ENCODE data around the gene LRRC63.
A peak's percentile ranks its signal among the peaks of the same experiment; 100 is the strongest.

Gene LRRC63

DNA sequence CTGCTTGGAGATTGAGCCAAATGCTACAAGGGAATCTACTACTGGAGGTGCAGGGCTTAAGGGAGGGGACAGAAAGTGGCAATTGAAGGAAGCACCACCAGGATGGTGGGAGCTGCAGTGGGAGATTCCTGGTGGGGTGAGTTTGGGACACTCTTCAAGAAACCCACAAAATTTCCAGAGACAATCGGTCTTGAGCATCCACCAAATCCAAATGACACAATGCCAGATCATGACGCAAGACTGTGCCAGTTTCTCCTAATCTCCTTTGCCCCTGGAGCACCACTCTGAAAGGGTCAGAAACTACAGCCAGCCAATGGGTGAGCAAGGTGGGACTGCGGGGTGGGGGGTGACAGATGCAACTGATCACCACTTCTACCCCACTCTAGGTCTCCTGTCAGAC, 78.7 kb downstream of the LRRC63 start:
- H3K27ac ChIP-seq, result no peak overlapping the region

DNA sequence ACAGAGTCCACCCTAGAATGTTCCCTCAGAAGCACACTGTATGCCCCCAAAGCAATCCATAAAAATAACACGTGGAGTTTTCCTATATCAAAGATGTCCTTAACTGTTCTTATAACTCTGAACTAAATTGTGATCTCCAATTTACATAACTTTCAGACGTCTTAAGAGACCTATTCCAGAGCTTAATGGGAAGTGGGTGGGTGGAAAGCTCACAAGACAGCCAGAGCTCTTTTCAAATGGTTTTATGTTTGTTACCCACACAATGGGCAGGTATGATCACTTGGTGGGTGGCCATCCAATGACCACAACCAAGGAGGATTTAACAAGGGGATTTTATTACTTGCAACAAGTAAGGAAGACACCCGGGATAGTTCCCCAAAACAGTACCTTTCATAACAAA, 81.7 kb downstream of the LRRC63 start:
- no peak for TF ChIP-seq ZFX (IDR thresholded peaks at IDR 0.05)
- TF ChIP-seq, protein P1, sequence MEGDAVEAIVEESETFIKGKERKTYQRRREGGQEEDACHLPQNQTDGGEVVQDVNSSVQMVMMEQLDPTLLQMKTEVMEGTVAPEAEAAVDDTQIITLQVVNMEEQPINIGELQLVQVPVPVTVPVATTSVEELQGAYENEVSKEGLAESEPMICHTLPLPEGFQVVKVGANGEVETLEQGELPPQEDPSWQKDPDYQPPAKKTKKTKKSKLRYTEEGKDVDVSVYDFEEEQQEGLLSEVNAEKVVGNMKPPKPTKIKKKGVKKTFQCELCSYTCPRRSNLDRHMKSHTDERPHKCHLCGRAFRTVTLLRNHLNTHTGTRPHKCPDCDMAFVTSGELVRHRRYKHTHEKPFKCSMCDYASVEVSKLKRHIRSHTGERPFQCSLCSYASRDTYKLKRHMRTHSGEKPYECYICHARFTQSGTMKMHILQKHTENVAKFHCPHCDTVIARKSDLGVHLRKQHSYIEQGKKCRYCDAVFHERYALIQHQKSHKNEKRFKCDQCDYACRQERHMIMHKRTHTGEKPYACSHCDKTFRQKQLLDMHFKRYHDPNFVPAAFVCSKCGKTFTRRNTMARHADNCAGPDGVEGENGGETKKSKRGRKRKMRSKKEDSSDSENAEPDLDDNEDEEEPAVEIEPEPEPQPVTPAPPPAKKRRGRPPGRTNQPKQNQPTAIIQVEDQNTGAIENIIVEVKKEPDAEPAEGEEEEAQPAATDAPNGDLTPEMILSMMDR (conservative IDR thresholded peaks at IDR 0.05), result no peak
- H3K27ac ChIP-seq, result no peak overlapping the region

More for the DNA sequence above, 78.7 kb downstream of the LRRC63 start:
- TF ChIP-seq ZFX (IDR thresholded peaks at IDR 0.05), result no peak

DNA sequence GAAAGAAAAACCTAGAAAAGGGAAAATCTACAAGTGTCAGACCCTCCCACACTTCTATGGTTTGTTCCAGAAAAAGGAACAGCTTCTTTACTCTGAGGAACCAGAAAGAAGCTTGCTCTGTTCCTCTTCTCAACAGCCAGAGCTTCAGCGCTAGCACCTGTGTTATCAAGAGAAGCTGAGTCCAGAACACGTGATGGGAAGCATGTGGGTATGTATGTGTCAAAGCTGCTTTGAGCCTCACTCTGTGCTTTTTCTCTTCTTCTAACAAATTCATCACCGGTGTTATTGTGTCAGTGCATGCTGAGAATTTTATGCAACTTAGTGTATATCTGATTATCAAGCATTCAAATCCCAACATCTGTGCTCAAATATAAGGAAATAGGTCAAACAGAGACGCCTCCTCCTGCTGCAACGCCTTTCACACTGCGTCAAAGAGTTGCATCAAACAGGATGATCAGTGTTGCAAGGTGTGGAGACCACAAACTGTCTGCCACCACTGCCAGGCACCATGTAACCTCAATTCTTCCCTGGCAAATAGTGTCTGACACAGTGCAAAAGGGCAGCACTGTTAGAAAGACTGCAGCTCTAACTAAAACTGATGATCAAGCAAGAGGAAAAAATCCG, 83.9 kb downstream of the LRRC63 start:
- peak overlapping the region; percentile 57; the same call in 1 of the 2 replicates for H3K27ac ChIP-seq
- no peak for TF ChIP-seq ZFX (IDR thresholded peaks at IDR 0.05)
- TF ChIP-seq, protein P1 (conservative IDR thresholded peaks at IDR 0.05), result no peak

DNA sequence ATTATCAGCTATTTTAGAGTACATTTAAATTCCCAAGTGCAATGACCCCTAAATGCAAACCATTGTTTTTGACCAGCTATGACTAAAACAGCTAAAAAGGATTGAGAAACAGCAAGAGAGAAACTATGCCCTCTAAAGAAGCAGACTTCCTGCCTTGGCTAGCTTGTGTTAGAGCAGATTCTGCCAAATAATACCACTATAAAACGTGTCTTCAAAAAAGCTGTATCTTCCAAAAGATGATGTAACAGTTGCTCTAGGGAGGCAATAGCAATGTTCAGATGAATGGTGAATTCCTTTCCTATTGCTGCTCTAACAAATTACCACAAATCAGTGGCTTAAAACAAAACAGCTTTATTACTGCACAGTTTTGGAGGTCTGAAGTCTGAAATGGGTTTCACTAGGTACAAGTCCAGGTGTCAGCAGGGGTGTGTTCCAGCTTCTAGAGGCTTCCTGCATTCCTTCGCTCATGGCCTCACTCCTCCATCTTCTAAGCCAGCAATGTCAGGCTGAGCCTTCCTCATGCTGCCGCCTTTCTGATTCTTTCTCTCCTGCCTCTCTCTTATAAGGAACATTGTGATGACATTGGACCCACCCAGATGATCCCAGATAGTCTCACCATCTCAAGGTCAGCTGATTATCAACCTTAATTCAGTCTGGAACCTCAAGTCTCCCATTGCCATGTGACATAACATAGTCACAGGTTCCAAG, 84.5 kb downstream of the LRRC63 start:
- H3K27ac ChIP-seq, result peak overlapping the region; percentile 73; the same call in 1 of the 2 replicates
- TF ChIP-seq, protein P1 (conservative IDR thresholded peaks at IDR 0.05), result no peak
- TF ChIP-seq ZFX (IDR thresholded peaks at IDR 0.05), result no peak

DNA sequence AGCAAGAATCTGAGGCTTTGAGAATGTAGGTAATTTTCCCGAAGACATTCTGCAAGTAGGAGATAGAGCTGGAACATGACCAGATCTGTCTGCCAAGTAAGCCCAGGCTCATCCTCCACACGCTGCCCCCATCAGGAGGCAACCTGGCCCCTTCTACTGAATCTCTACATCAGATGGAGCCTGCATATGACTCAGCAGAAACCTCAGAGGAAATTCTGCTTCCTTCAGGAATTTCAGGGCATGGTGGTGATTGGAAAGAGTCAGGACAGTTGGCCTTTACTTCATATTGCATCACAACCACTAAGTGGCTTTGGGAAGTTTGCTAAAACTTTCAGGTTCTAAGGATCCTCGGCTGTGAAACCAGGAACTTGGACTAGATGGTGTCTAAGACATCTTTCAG, 85.2 kb downstream of the LRRC63 start:
- H3K27ac ChIP-seq, result peak overlapping the region; percentile 73; the same call in 1 of the 2 replicates
- TF ChIP-seq, protein P1 (conservative IDR thresholded peaks at IDR 0.05), result no peak
- TF ChIP-seq ZFX (IDR thresholded peaks at IDR 0.05), result no peak

DNA sequence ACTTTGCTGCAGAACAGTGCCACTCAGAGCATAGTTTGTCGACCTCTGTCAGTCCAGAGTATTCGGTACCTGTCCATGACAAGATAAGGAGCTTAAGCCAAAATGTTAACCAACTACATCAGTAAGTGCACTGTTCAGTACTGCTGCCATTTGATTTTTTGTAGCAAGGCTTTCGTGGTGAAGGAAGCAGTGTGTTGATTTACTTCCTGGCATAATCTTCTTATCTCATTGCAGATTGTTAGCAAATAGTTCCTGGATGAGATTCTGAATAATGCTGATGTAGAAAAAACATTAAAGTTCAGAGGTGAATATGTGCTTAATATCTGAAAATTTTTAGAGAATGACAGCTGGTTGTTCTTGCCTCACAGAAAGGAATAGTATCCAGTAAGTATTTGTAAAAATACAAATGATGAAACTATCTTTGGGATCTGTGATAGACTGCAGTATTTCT, 85.7 kb downstream of the LRRC63 start:
- peak overlapping the region; percentile 73 for H3K27ac ChIP-seq
- no peak for TF ChIP-seq ZFX (IDR thresholded peaks at IDR 0.05)

DNA sequence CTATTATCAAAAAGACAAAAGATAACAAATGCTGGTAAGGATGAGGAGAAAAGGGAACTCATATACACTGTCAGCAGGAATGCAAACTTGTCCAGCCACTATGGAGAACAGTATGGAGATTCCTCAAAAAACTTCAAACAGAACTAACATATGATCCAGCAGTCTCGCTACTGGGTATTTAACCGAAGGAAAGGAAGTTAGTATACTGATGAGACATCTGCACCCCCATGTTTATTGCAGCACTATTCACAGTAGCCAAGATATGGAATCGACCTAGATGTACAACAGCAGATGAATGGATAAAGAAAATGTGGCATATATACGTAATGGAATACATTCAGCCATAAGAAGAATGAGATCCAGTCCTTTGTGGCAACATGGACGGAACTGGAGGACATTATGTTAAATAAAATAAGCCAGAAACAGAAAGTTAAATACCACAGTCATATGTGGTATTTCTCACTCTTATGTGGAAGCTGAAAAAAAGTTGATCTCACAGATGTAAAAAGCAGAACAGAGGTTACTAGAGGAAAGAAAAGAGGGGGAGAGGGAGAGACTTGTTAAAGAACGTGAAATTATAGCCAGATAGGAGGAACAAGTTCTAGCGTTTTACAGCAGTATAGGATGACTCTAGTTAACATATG, 92.1 kb downstream of the LRRC63 start:
- no peak for TF ChIP-seq ZFX (IDR thresholded peaks at IDR 0.05)
- TF ChIP-seq, protein P1 (conservative IDR thresholded peaks at IDR 0.05), result no peak

DNA sequence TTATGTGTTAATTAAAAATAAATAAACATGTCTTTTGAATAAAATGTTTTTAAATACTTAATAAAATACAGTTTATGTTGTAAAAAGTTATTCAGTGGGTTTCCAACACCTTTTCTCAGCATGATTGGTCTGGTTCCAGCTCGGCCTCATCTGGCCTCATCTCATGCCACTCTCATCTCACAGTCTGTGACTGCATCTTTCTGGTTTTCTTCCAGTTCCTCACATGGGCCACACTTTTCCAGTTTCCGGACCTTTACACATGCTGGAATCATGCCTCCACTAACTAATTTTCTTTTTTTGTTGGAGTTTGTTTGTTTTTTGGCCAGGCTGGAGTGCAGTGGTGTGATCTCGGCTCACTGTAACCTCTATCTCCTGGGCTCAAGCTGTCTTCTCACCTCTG, 92.8 kb downstream of the LRRC63 start:
- no peak overlapping the region for H3K27ac ChIP-seq
- TF ChIP-seq ZFX (IDR thresholded peaks at IDR 0.05), result no peak
- TF ChIP-seq, protein P1 (conservative IDR thresholded peaks at IDR 0.05), result no peak

More for the DNA sequence above, 92.1 kb downstream of the LRRC63 start:
- H3K27ac ChIP-seq, result no peak overlapping the region
